AML-193 (cell line): ENCODE data around the gene LMO3.

Source experiments
- DNase-seq, 2 experiments: peaks; one replicate each; lab custom pipeline; 2025; lab: John Stamatoyannopoulos, UW

Gene LMO3

GRCh38 chr12:16606117-16606200 is at the start of gene LMO3:
LMO3 (minus strand) TSS chr12:16606162; CDS start chr12:16600860, 5,302 bp downstream.
- DNase-seq = no peak

GRCh38 chr12:16636435-16637055 is 30.6 kb upstream of the LMO3 start:
- DNase-seq = no peak

- no peak for DNase-seq
These were observed 28.8 kb upstream of the LMO3 start for GRCh38 chr12:16634786-16635185.

- DNase-seq = no peak
These were observed 21.0 kb upstream of the LMO3 start for GRCh38 chr12:16626991-16627390.

GRCh38 chr12:16622338-16622737 is 16.4 kb upstream of the LMO3 start:
- DNase-seq = no peak

- no peak for DNase-seq
These were observed 13.6 kb upstream of the LMO3 start for GRCh38 chr12:16619537-16619936.

GRCh38 chr12:16618256-16618655 is 12.3 kb upstream of the LMO3 start:
- DNase-seq = no peak

GRCh38 chr12:16613199-16613598 is 7.2 kb upstream of the LMO3 start:
- DNase-seq = no peak

- DNase-seq = no peak
These were observed 6.7 kb upstream of the LMO3 start for GRCh38 chr12:16612647-16613046.

- no peak for DNase-seq
These were observed 5.2 kb upstream of the LMO3 start for GRCh38 chr12:16611146-16611545.

- DNase-seq = no peak
These were observed 4.8 kb upstream of the LMO3 start for GRCh38 chr12:16610743-16611142.

- no peak for DNase-seq
These were observed 4.1 kb upstream of the LMO3 start for GRCh38 chr12:16610001-16610585.

GRCh38 chr12:16608946-16609539 is 3.1 kb upstream of the LMO3 start:
- no peak for DNase-seq

- DNase-seq = no peak
These were observed 2.2 kb upstream of the LMO3 start for GRCh38 chr12:16607906-16608775.

- DNase-seq = no peak
These were observed 1.0 kb upstream of the LMO3 start for GRCh38 chr12:16606991-16607390.

- DNase-seq = no peak
These were observed 363 bp upstream of the LMO3 start for GRCh38 chr12:16606201-16606849.

- DNase-seq = no peak
These were observed 283 bp downstream of the LMO3 start for GRCh38 chr12:16605642-16606116.

- DNase-seq = no peak
These were observed 1.2 kb downstream of the LMO3 start for GRCh38 chr12:16604596-16605252.

- DNase-seq = no peak
These were observed 1.9 kb downstream of the LMO3 start for GRCh38 chr12:16603916-16604575.

- no peak for DNase-seq
These were observed 2.6 kb downstream of the LMO3 start for GRCh38 chr12:16603260-16603915.

GRCh38 chr12:16602412-16602811 is 3.5 kb downstream of the LMO3 start:
- no peak for DNase-seq
